SW 1271 (cell line): ENCODE measurements around the gene RAP1GAP2.
"Not testable (repeated sequence)": the region's sequence is repeated elsewhere in the genome, so short reads cannot be mapped to it uniquely, and the experiment has no call there.

Experiments
- DNase-seq, 2 experiments: peaks; one replicate each; lab custom pipeline; 2025; lab: John Stamatoyannopoulos, UW

The RAP1GAP2 gene

DNA sequence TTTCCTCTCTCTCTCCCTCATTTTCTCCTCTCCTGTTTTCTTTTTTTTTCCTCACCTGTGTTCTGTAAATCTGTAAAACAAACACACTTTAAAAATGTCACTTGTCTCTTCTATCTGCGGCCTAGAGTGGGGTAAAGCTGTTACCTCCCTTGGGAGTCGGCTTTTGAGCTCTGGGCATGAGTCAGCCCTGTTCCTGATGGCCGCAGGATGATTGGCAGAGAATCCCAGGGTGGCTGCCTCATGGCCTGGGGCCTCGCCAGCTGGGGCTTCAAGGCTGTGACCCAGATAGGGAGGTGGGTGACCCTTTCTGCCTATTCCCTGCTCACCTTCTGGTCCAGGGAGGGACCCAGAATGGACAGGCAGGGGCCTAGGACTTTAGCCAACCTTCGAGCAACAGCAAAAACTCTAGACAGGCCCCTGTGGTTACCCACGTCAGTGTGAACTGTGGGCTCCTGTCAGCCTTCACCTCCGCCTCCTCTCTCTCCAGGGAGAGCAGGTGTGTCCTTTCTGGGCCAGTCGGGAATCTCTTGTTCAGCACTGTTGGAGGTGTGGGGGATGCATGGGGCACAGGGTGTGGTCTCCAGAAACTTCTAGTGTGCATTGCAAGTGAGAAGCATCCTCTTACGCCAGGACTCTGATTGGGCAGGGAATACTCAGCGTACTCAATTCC is 87.4 kb downstream of the RAP1GAP2 start:
- no peak for DNase-seq

- DNase-seq, result no peak
Observed at GRCh38 chr17:2885733-2886132, 89.5 kb downstream of the RAP1GAP2 start.

GRCh38 chr17:2888326-2888725 is 92.1 kb downstream of the RAP1GAP2 start:
- no peak for DNase-seq

GRCh38 chr17:2889256-2889655 is 93.0 kb downstream of the RAP1GAP2 start:
- no peak for DNase-seq

GRCh38 chr17:2890778-2891177 is 94.5 kb downstream of the RAP1GAP2 start:
- DNase-seq, result not testable (repeated sequence)

DNA sequence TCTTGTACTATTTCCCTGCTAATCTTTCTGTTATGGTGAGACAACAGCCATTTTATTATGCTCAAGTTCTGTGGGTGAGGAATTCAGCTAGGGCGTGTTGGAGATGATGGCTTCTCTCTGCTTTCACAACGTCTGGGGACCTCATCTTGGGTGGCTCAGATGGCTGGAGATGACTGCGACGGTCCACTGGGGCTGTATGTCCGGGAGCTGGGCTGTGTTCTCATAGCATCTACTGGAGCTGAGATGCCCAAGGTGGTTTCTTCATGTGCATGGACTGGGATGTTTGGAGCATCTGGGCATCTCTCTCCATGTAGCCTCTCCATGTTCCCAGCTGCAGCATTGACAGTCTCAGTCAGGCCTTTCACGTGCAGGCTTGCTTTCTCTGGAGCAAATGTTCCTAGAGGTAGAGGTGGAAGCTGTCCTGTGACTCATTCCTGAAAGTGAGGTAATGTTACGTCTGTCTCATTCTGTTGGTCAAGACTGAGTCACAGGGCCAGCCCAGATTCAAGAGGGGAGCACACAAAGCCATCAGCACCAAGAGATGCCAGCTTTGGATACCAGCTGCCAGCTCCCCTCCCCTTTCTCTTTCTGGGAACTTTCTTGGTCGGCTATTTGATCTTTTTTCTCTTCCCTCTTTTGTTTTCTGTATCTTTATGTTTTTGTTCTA is 96.2 kb downstream of the RAP1GAP2 start:
- DNase-seq, result peak; percentile 50 to 69

DNA sequence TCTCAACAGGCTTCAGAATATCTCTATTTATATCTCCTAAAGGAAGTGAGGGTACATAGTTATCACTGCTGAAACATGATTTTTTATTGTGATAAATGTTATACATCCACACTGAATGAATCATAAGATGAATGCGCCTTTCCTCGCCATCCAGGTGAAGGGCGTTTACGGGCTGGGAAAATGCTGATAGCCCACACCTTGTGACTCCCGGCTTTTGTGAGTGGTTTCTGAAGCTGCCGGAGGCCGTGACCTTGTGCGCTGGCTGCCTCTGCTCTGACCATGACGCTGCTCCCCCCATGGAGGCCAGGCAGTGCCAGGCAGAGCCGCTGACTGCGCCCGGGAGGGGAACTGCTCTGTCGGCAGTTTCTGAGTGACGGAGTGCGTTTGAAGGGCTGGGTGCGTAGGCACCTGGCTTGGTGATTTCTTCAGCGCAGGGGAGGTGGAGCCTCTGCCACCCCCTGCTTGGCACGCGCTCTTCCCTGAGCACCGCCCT is 97.2 kb downstream of the RAP1GAP2 start:
- DNase-seq, result no peak

DNA sequence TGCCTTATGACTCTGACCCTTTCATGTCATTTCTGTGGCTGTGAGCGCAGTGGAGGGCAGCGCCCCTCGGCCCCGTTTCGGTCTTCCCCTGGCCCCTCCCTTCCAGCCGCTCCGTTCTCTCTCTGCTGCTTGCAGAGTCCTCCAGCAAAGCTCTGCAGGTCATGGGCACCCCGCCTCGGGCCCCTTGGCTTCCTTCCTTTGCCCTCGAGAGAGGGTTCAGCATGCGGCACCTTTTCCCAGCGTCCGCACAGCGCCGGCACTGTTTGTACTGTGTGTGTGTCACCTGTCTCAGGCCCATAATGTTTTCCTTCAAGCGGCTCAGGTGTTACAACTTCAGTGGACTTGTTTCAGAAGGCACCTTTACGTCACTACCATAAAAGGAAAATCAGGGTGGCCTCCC is 98.5 kb downstream of the RAP1GAP2 start:
- DNase-seq, result no peak

GRCh38 chr17:2897605-2898004 is 101.4 kb downstream of the RAP1GAP2 start:
- no peak for DNase-seq

DNA sequence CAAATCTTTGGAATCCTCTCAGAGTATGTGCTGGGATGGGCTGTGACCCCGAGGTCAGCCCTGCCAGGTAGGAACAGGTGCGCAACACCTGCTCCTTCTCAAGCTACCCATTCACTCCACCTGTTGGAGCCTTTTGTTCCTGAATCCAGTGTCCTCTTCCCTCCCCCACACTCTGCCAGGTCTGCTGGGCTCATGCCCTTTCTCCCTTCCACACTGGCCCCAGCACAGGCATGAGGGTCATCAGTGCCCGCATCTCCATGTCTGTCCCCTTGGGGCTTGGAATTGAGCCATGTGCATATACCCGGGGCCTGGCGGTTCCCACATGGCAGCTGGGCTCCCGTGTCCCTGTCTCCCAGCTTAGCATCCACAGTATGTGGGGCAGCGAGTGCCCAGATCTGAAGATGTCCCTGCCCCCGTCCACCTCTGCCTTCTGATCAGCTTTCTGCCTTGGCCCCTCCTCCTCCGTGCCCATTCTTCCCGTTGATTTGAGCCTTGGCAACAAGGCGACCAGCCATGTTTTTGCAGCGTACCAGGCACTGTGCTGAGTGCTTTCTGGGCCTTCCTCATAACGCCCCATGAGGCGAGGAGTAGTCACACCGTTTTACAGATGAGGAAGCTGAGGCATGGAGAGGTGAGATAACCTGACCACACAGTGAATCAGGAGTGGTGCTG is 102.2 kb downstream of the RAP1GAP2 start:
- no peak for DNase-seq

DNA sequence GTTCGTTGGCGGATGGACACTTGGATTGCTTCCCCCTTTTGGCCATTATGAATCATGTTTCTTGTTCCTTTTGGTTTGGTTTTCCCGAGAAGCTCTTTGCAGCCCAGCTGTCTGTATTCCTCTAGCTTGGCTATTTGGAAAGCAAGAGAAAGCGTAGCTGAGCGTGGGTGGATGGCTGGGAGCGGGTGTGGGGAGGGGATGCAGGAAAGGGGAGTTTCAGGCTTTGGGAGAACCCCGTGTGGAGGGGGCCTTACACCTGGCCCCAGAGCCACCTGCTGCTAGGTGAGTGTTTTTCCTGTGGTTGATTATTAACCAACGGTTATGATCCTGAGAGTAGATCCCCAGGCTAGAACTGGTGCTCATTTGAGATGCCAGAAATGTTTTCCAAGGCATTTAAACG is 103.7 kb downstream of the RAP1GAP2 start:
- no peak for DNase-seq

- no peak for DNase-seq
Observed at GRCh38 chr17:2900842-2901241, 104.6 kb downstream of the RAP1GAP2 start.

- no peak for DNase-seq
Observed at GRCh38 chr17:2901582-2901981, 105.3 kb downstream of the RAP1GAP2 start.

DNA sequence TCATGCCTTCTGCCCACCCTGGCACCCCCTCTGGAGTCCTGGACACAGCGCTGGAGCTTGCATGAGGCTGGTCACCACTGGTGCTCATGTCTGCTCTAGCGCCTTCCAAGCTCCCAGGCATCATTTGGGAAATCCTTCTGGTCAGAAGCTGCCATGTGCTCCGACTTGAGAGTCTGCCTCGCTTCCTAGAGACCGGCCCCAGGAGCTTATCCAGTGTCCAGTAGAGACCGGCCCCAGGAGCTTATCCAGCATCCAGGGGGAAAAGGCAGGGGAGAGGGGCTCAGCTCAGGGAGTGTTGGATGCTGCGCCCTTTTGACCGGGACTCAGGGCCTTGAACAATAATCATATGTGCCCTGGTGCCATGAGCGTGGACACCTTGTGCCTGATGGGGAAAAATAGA is 106.3 kb downstream of the RAP1GAP2 start:
- DNase-seq, result no peak

DNA sequence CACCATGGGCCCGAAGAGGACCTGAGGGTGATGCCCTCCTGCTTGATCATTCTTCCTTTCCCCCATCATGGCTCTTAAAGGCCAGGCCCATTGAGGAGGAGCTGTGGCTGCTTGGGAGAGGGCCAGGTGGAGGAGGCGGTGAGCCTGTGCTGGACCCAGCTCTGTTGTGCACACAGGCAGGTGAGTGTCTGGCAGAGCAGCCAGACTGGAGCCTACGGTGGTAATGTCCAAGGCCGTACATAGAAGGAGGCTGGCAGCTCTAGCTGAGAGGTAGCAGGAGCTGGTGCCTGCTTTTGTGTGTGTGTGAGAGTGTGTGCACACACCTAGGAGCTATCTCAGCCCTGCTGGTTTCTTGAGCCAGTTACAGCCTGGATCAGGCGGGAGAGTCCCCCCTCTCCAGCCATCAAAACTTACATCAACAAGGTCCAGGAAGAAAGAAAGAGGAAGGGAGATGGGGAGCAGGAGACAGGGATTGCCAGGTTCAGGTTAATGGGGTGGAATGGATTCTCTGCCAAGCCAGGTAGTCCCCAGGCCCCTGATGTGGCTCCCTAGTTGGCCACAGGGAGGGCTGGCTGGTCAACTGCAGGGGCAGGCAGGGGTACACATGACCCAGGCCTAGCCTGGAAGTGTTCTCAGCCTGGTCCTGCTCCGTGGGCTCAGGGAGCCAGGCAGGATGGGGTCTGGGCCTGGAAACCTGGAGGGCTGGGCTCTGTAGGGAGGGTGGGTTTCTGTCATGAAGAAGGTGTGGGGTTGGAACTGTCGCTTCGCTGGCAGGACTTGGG is 107.1 kb downstream of the RAP1GAP2 start:
- DNase-seq, result no peak

GRCh38 chr17:2904135-2904534 is 107.9 kb downstream of the RAP1GAP2 start:
- no peak for DNase-seq

- DNase-seq, result no peak
Observed at GRCh38 chr17:2905269-2905668, 109.0 kb downstream of the RAP1GAP2 start.

DNA sequence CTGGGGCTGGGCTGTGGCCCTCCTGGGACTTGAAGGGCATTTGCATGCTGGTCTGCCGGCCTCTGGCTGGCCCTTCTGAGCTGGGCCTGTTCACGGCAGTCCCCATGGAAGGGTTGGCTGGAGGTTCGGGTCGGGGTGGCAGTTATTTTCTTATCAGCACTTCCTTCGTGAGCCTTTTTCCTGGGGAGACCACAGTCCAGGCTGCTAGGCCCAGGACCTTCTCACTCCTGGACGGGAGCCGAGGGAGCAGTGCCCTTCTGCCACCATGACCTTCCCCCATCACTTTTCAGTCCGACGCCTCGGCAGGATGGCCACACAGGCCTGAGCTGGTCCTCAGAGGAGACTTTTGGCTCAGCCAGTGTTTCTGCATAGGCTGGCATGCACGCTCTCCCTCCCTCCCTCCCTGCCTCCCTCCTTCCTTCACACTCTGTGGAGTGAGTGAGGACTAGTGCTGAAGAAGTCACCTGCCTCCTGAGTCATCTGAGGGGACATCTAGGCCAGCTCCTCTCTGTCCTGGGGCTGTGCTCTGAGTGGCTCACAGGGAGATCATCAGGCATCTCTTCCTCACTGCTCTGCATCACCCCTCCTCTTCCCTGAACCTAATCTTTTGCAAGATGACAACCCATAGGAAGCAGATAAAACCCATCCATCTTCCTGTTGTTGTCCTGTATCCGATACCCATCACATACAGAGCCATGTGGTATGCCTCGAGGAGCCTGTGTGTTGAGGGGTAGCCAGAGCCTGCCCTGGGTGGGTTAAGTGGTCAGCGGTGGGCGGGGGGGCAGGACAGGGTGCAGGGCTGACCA is 109.7 kb downstream of the RAP1GAP2 start:
- DNase-seq, result no peak

GRCh38 chr17:2906901-2907300 is 110.7 kb downstream of the RAP1GAP2 start:
- no peak for DNase-seq

- DNase-seq, result no peak
Observed at GRCh38 chr17:2909175-2909845, 113.1 kb downstream of the RAP1GAP2 start.

GRCh38 chr17:2909846-2910234 is 113.6 kb downstream of the RAP1GAP2 start:
- DNase-seq, result no peak
